ENCODE measurements around the gene NAGA.

GRCh38 chr22:42079319-42080251 lies 9.0 kb upstream of the NAGA start, which contains the start of gene SMDT1:
- no peak for TF ChIP-seq CTCF (IDR thresholded peaks at IDR 0.05; ENCODE audit: insufficient read depth, low read depth, low read length)
- TF ChIP-seq EZH2 (IDR thresholded peaks at IDR 0.05; ENCODE audit: insufficient read depth, low read length) = no peak

Measured in astrocyte (in vitro differentiated cells and primary cell).